Peyer's patch (tissue), 4 donors: ENCODE measurements around the gene RPSA.

Experiments used
- POLR2A ChIP-seq, 2 donors: fragments of 450-650 bp; IDR thresholded peaks; one replicate each; pipeline ENCODE4 v1.5.1; 2017; ENCODE audit warnings: antibody characterized with exemption in 2 of 2, mild to moderate bottlenecking in 2 of 2, moderate library complexity in 2 of 2
- TF ChIP-seq, protein P1 (sequence below), 6 experiments: fragments of 450-650 bp in 4 of 6; fragments of 200-600 bp in 2 of 6; sonication (generic) in 1 of 6; IDR thresholded peaks; one replicate each; pipeline ENCODE4 v1.5.1; 2017 to 2019; ENCODE audit warnings: antibody characterized with exemption in 6 of 6, mild to moderate bottlenecking in 3 of 6, moderate library complexity in 1 of 6

DNA sequence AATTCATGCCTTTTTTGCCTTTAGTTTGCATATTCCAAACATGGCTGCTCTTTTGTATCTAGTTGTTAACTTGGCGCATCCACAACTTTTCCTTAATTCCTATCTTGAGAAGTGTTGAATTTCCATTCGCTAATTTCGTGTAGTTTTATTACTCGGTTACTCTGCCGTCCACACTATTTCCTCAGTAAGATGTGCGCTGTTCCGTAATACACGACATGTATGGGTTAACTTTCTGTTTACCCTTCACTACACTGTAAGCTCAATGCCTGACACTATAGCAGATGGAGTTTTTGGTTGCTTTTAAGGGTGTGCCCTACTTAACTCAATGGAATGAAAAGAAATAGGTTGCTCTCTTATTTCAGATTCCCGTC is 724 bp downstream of the RPSA start:
- TF ChIP-seq, protein P1, sequence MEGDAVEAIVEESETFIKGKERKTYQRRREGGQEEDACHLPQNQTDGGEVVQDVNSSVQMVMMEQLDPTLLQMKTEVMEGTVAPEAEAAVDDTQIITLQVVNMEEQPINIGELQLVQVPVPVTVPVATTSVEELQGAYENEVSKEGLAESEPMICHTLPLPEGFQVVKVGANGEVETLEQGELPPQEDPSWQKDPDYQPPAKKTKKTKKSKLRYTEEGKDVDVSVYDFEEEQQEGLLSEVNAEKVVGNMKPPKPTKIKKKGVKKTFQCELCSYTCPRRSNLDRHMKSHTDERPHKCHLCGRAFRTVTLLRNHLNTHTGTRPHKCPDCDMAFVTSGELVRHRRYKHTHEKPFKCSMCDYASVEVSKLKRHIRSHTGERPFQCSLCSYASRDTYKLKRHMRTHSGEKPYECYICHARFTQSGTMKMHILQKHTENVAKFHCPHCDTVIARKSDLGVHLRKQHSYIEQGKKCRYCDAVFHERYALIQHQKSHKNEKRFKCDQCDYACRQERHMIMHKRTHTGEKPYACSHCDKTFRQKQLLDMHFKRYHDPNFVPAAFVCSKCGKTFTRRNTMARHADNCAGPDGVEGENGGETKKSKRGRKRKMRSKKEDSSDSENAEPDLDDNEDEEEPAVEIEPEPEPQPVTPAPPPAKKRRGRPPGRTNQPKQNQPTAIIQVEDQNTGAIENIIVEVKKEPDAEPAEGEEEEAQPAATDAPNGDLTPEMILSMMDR (IDR thresholded peaks at IDR 0.05): no peak
- no peak for TF ChIP-seq POLR2A (IDR thresholded peaks at IDR 0.05)
